ENCODE results near the gene GRHL3.
A peak's percentile ranks its signal among the peaks of the same experiment; 100 is the strongest.

The GRHL3 gene

GRCh38 chr1:24297187-24297851 is 21.8 kb upstream of the GRHL3 start:
- no peak overlapping the region for H2BK12ac ChIP-seq (ENCODE audit: low read length)
- H3K27ac ChIP-seq (ENCODE audit: low read depth, low read length) = no peak overlapping the region
- H2AK5ac ChIP-seq (ENCODE audit: low read length) = no peak overlapping the region
- no peak overlapping the region for H4K91ac ChIP-seq (ENCODE audit: low read depth, low read length)
- H3K79me1 ChIP-seq (ENCODE audit: low read length) = peaks cover 6% of the 10 kb centered on the region
- no peaks in the 10 kb centered on the region for H3K36me3 ChIP-seq (ENCODE audit: control insufficient read depth in 1 of 2, insufficient read depth in 2 of 2, low read length in 2 of 2)
- H3K9ac ChIP-seq (ENCODE audit: low read length) = no peak overlapping the region
- H2BK5ac ChIP-seq (ENCODE audit: low read depth, low read length, poor library complexity) = no peak overlapping the region
- no peak overlapping the region for H2AFZ ChIP-seq (ENCODE audit: insufficient read depth, low read length, poor library complexity)
- H3K4ac ChIP-seq (ENCODE audit: low read depth, low read length) = no peak overlapping the region
- no peak overlapping the region for H4K8ac ChIP-seq (ENCODE audit: low read depth, low read length)
- H3K9me3 ChIP-seq (ENCODE audit: insufficient read depth, low read depth, low read length) = no peaks in the 10 kb centered on the region
- no peak overlapping the region for H3K4me3 ChIP-seq (ENCODE audit: low read depth, low read length)
- H4K12ac ChIP-seq (ENCODE audit: low read depth, low read length) = no peak overlapping the region
- H3K18ac ChIP-seq (ENCODE audit: low read length) = no peak overlapping the region
- H3K14ac ChIP-seq (ENCODE audit: low read length) = no peak overlapping the region
- no CpG with 5 or more reads among the region's 5 CpGs for WGBS (ENCODE audit: extremely low coverage, insufficient coverage, insufficient read length)
- H3K27me3 ChIP-seq (ENCODE audit: insufficient read depth, low read length) = no peaks in the 10 kb centered on the region
- no peak overlapping the region for H3K4me2 ChIP-seq (ENCODE audit: low read length)
- H3K79me2 ChIP-seq (ENCODE audit: control insufficient read depth, insufficient read depth, low read length, poor library complexity) = peaks cover 2% of the 10 kb centered on the region
- H3K23ac ChIP-seq (ENCODE audit: low read length) = no peak overlapping the region
- peak; percentile 15 to 58 for DNase-seq
- H3K4me1 ChIP-seq (ENCODE audit: control insufficient read depth in 1 of 2, insufficient read depth in 2 of 2, low read length in 2 of 2) = peaks cover 17 to 20% of the 10 kb centered on the region in 2 experiments
- H2BK120ac ChIP-seq (ENCODE audit: insufficient read depth, low read length, poor library complexity) = no peak overlapping the region

- Histone ChIP-seq H3K36me3 (ENCODE audit: control insufficient read depth in 1 of 2, insufficient read depth in 2 of 2, low read length in 2 of 2) (no peaks in the 10 kb centered on the region), H3K4me1 (ENCODE audit: control insufficient read depth in 1 of 2, insufficient read depth in 2 of 2, low read length in 2 of 2) (peaks cover 17 to 20% of the 10 kb centered on the region in 2 experiments), H3K4me3 (ENCODE audit: low read depth, low read length) (no peak overlapping the region), H2AFZ (ENCODE audit: insufficient read depth, low read length, poor library complexity) (no peak overlapping the region), H3K9ac (ENCODE audit: low read length) (no peak overlapping the region), H3K27ac (ENCODE audit: low read depth, low read length) (no peak overlapping the region), H4K8ac (ENCODE audit: low read depth, low read length) (no peak overlapping the region), H3K14ac (ENCODE audit: low read length) (no peak overlapping the region), H2BK120ac (ENCODE audit: insufficient read depth, low read length, poor library complexity) (no peak overlapping the region), H2BK5ac (ENCODE audit: low read depth, low read length, poor library complexity) (no peak overlapping the region), H2BK12ac (ENCODE audit: low read length) (no peak overlapping the region), H3K23ac (ENCODE audit: low read length) (no peak overlapping the region), H3K18ac (ENCODE audit: low read length) (no peak overlapping the region), H2AK5ac (ENCODE audit: low read length) (no peak overlapping the region), H3K27me3 (ENCODE audit: insufficient read depth, low read length) (no peaks in the 10 kb centered on the region), H3K79me2 (ENCODE audit: control insufficient read depth, insufficient read depth, low read length, poor library complexity) (peaks cover 2% of the 10 kb centered on the region), H4K12ac (ENCODE audit: low read depth, low read length) (no peak overlapping the region), H3K4me2 (ENCODE audit: low read length) (no peak overlapping the region), H3K4ac (ENCODE audit: low read depth, low read length) (no peak overlapping the region), H4K91ac (ENCODE audit: low read depth, low read length) (no peak overlapping the region), H3K9me3 (ENCODE audit: insufficient read depth, low read depth, low read length) (no peaks in the 10 kb centered on the region), H3K79me1 (ENCODE audit: low read length) (peaks cover 6% of the 10 kb centered on the region)
- no CpG with 5 or more reads among the region's 4 CpGs for WGBS (ENCODE audit: extremely low coverage, insufficient coverage, insufficient read length)
- DNase-seq = no peak
Observed at GRCh38 chr1:24297852-24298232, 21.3 kb upstream of the GRHL3 start.

DNA sequence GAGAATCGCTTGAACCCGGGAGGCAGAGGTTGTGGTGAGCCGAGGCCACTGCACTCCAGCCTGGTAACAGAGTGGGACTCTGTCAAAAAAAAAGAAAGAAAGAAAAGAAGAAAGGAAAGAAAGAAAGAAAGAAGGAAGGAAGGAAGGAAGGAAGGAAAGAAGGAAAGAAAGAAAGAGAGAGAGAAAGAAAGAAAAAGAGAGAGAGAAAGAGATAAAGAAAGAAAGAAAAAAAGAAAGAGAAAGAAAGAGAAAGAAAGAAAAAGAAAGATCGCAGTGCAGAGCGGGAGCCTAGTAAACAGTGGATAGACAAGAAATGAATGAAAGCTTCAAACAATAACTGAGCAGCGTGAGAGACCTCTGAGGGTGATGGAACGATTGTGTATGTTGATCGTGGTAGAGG is 20.6 kb upstream of the GRHL3 start:
- H3K4ac ChIP-seq (ENCODE audit: low read depth, low read length) = no peak overlapping the region
- no peak for DNase-seq
- H3K4me3 ChIP-seq (ENCODE audit: low read depth, low read length) = no peak overlapping the region
- H3K14ac ChIP-seq (ENCODE audit: low read length) = no peak overlapping the region
- no peak overlapping the region for H4K91ac ChIP-seq (ENCODE audit: low read depth, low read length)
- H4K12ac ChIP-seq (ENCODE audit: low read depth, low read length) = no peak overlapping the region
- H3K27me3 ChIP-seq (ENCODE audit: insufficient read depth, low read length) = no peaks in the 10 kb centered on the region
- no peak overlapping the region for H3K4me2 ChIP-seq (ENCODE audit: low read length)
- no peak overlapping the region for H3K27ac ChIP-seq (ENCODE audit: low read depth, low read length)
- peaks cover 6% of the 10 kb centered on the region for H3K79me1 ChIP-seq (ENCODE audit: low read length)
- H3K36me3 ChIP-seq (ENCODE audit: control insufficient read depth in 1 of 2, insufficient read depth in 2 of 2, low read length in 2 of 2) = no peaks in the 10 kb centered on the region
- no peak overlapping the region for H4K8ac ChIP-seq (ENCODE audit: low read depth, low read length)
- peaks cover 17 to 18% of the 10 kb centered on the region in 2 experiments for H3K4me1 ChIP-seq (ENCODE audit: control insufficient read depth in 1 of 2, insufficient read depth in 2 of 2, low read length in 2 of 2)
- no peak overlapping the region for H2BK12ac ChIP-seq (ENCODE audit: low read length)
- H3K18ac ChIP-seq (ENCODE audit: low read length) = no peak overlapping the region
- no CpG with 5 or more reads among the region's 8 CpGs for WGBS (ENCODE audit: extremely low coverage, insufficient coverage, insufficient read length)
- no peak overlapping the region for H2AFZ ChIP-seq (ENCODE audit: insufficient read depth, low read length, poor library complexity)
- no peak overlapping the region for H2BK5ac ChIP-seq (ENCODE audit: low read depth, low read length, poor library complexity)
- no peak overlapping the region for H2BK120ac ChIP-seq (ENCODE audit: insufficient read depth, low read length, poor library complexity)
- H3K9ac ChIP-seq (ENCODE audit: low read length) = no peak overlapping the region
- no peak overlapping the region for H3K23ac ChIP-seq (ENCODE audit: low read length)
- no peaks in the 10 kb centered on the region for H3K9me3 ChIP-seq (ENCODE audit: insufficient read depth, low read depth, low read length)
- H3K79me2 ChIP-seq (ENCODE audit: control insufficient read depth, insufficient read depth, low read length, poor library complexity) = peaks cover 2% of the 10 kb centered on the region
- H2AK5ac ChIP-seq (ENCODE audit: low read length) = no peak overlapping the region

GRCh38 chr1:24299901-24300300 is 19.3 kb upstream of the GRHL3 start:
- no peaks in the 10 kb centered on the region for H3K27me3 ChIP-seq (ENCODE audit: insufficient read depth, low read length)
- no peak overlapping the region for H2BK120ac ChIP-seq (ENCODE audit: insufficient read depth, low read length, poor library complexity)
- no peak overlapping the region for H3K4me2 ChIP-seq (ENCODE audit: low read length)
- no peak overlapping the region for H3K14ac ChIP-seq (ENCODE audit: low read length)
- WGBS (ENCODE audit: extremely low coverage, insufficient coverage, insufficient read length) = 100% methylated on average over 2 of the region's 6 CpGs
- no peak overlapping the region for H3K23ac ChIP-seq (ENCODE audit: low read length)
- H2AFZ ChIP-seq (ENCODE audit: insufficient read depth, low read length, poor library complexity) = no peak overlapping the region
- H2BK12ac ChIP-seq (ENCODE audit: low read length) = no peak overlapping the region
- H3K36me3 ChIP-seq (ENCODE audit: control insufficient read depth in 1 of 2, insufficient read depth in 2 of 2, low read length in 2 of 2) = no peaks in the 10 kb centered on the region
- H3K4ac ChIP-seq (ENCODE audit: low read depth, low read length) = no peak overlapping the region
- H2AK5ac ChIP-seq (ENCODE audit: low read length) = no peak overlapping the region
- no peak overlapping the region for H4K12ac ChIP-seq (ENCODE audit: low read depth, low read length)
- no peak overlapping the region for H4K91ac ChIP-seq (ENCODE audit: low read depth, low read length)
- no peaks in the 10 kb centered on the region for H3K9me3 ChIP-seq (ENCODE audit: insufficient read depth, low read depth, low read length)
- no peak overlapping the region for H4K8ac ChIP-seq (ENCODE audit: low read depth, low read length)
- H3K18ac ChIP-seq (ENCODE audit: low read length) = no peak overlapping the region
- H3K4me1 ChIP-seq (ENCODE audit: control insufficient read depth in 1 of 2, insufficient read depth in 2 of 2, low read length in 2 of 2) = peaks cover 8 to 12% of the 10 kb centered on the region in 2 experiments
- H3K27ac ChIP-seq (ENCODE audit: low read depth, low read length) = no peak overlapping the region
- H3K79me1 ChIP-seq (ENCODE audit: low read length) = peaks cover 3% of the 10 kb centered on the region
- H3K4me3 ChIP-seq (ENCODE audit: low read depth, low read length) = no peak overlapping the region
- no peak overlapping the region for H2BK5ac ChIP-seq (ENCODE audit: low read depth, low read length, poor library complexity)
- peaks cover under 1% of the 10 kb centered on the region for H3K79me2 ChIP-seq (ENCODE audit: control insufficient read depth, insufficient read depth, low read length, poor library complexity)
- peak; percentile 38 to 45 for DNase-seq
- no peak overlapping the region for H3K9ac ChIP-seq (ENCODE audit: low read length)
